ENCODE measurements around the gene CA5A.
A peak's percentile ranks its signal among the peaks of the same experiment; 100 is the strongest.
"Not testable (repeated sequence)": the region's sequence is repeated elsewhere in the genome, so short reads cannot be mapped to it uniquely, and the experiment has no call there.

The CA5A gene

DNA sequence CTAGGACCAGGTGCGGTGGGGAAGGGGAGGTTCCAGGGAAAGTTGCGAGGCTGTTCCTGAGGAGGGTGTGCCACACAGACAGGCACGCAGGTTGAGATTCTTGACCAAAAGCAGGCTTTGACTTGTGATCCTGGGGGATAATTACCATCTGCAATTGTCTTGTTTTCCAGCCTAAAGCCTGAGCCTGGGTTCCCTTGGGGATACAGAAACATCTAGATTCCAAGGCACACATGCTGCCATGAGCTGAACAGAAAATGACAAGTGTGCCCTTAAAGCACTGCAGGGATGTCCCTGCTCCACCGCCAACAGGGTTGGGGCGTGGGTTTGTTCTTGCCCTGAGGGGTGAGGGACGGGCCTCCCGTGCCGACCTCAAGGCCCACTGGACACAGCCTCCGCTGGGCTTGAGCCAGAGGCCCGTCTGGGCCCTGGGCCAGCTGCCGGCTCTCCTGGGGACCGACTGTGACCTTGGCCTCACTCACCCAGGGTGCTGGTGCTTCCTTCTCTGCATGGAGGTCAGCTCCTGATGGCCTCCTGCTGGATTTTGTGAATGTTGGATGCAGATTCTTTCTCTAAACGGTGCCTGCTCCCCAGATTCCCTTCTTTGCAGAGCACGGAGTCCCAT, 14.0 kb downstream of the CA5A start:
- no peak for DNase-seq (ENCODE audit: low spot score)

DNA sequence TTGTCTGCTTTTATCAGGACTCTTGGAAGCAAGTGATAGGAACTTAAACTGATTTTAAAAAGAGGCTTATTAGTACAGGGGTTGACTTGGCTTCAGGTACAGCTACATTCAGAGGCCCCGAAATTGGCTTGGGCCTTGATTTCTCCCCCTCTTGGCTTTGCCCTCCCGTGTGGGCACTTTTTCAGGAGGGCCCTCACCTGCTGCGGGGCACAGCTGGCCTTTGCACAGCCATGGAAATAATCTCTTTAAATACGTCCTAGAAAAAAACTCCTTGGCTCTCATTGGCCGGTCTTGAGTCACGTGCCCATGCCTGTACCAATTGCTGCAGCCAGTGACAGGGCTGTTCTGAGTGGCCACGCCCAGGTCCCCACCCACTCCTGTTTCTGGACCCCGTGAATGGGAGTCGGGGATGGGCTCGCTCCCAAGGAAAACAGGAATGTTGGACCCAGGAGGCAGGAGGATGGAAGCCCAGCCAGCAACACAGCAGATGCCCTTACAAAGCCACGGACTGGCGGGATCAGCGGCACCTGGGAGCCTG, 15.0 kb downstream of the CA5A start:
- no peak for DNase-seq (ENCODE audit: low spot score)

DNA sequence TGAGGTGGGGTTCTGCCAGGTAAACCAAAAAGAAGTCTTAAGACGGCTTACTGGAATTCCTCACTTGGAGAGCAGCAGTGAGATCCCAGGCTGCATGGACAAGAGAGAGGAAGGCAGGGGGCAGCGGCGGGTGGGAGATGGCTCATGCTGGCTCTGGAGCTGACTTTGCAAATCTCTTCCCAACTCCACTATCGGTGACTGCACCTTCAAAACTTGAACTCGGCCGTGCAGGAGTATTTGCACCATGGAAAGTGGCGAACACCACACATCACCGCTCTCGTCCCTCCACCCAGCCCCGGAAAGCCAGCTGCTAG, 16.7 kb downstream of the CA5A start:
- DNase-seq (ENCODE audit: low spot score): no peak

DNA sequence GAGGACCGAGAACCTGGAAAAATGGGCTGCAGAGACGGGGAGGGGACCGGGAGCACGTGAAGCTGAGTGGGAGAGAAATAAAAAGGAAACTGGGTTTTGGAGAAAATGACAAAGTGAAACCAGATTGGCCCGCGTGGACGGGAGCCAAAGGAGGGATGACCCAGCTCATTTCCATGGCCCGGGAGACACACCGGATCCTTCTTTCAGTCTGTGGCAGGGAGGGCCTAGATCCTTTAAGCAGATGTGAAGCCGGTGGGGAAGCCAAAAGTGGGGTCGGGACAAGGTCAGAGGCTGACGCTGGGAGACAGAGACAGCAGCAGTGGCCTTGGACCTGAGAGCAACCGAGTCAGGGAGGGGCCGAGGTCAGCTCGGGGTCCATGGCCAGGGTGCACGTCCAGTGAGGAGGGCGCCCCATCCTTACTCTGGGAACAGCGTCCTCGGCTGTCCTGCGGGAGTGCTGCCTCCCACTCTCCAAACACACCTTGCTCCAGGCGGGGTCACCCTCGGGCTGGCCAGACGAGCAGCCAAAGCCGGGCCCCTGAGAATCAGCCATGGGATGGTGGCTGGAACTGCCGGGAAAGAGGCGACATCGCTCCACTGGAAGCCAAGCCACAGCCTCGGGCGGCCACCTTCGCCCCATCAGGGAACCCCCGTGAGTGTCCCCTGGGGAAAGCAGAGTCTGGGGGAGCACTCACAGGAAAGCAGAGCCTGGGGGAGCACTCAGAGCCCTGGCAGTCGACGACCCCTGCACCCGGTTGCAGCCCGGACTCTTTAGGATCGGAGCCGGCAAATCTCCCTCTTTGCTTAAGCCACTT, 17.3 kb downstream of the CA5A start:
- DNase-seq (ENCODE audit: low spot score): no peak

DNA sequence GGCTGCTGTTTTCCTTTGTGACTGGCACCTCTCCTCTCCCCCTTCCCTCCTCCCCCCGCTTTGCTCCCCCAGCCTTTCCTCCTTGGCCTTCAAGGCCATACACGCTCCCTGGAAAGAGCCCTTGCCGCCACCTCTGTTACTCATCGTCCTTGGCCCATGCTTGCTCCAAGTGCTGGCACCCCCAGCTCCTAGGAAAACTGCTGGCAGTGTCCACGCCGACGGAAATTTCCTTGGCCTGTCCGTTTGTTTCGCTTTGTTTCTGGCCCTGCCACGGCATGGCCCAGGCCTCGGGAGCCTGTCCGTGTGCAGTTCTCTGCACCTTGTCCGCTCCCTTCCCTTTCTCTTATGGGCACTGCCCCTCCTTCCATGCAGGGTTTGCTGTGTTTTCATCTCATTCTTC, 18.0 kb downstream of the CA5A start:
- DNase-seq (ENCODE audit: low spot score): no peak

DNA sequence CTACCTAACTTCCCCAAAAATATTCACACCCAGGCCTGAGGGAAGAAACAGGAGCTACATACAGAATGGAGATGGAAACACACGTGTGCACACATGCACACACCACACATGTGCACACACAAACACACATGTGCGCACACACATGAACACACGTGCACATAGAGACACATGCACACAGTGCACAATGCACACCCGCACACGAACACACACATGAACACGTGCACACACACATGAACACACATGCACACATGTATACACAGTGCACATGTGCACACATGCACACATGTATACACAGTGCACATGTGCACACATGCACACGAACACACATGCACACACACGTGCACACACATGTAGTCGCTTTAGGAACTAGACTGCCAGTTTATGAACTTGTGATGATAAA, 18.8 kb downstream of the CA5A start:
- no peak for DNase-seq (ENCODE audit: low spot score)

DNA sequence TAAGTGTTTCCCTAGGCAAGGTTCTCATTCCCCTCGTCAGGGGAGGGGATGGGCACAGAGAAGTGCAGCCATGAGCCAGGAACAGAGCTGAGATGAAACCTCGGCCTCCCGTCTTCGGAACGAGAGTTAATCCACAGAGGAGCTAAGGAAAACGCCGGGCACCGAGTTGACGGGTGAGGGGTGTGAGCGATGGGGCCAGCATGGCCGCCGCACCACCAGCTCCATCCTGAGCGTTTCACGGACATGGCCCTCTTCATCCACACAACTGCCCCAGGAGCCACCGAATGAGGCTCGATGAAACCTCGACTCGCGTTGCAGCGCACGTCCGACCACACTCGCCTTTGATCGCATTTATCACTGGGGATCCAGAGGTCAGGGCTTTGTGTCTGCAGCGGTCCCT, 21.5 kb downstream of the CA5A start:
- no peak for DNase-seq (ENCODE audit: low spot score)

DNA sequence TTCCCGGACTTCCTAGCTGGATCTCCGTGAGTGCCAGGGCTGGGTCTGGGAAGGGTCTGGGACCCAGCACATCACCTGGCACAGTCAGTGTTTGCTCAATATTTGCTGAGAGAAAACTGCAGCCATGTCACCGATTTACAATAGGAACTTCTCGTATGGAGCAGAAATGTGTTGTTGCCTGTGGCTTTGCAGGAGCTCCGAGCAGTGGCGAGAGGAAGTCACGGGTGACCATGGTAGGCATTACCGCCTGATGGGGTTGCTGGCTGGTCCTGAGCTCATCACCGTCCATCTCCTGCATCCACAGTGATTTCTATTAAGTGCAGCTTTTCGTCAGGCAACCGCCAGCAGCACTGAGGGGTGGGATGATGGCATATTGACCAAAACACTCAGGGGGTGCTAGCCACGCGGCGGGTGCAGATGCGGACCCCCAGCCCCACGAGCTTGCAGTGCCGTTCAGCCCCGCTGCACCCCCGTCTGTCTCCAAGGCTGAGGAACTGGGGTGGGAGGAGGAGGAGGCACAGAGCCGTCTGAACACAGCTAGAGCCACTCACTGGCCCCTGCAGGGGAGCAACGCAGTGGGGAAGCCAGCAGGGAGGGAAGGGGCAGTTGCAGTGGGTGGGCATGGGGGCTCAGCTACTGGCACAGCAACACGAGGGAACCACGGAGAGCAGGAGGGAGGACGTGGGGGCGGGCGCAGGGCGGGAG, 22.2 kb downstream of the CA5A start:
- DNase-seq (ENCODE audit: low spot score): not testable (repeated sequence)

DNA sequence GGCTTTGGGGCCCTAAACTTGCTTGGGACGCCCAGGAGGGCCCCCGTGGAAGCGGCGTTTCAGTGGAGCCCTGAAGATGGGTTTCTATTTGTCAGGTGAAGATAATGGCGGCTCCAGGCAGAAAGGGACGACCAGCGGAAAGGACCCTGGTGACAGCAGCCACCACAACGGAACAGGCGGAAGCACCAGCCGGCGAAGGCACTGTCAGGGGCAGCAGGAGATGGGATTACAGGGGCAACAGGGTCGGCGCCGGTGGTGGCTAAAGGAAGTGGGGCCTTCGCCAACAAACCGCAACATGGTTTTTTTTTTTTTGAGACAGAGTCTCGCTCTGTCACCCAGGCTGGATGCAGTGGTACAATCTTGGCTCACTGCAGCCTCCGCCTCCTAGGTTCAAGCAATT, 23.6 kb downstream of the CA5A start:
- DNase-seq (ENCODE audit: low spot score): not testable (repeated sequence)

DNA sequence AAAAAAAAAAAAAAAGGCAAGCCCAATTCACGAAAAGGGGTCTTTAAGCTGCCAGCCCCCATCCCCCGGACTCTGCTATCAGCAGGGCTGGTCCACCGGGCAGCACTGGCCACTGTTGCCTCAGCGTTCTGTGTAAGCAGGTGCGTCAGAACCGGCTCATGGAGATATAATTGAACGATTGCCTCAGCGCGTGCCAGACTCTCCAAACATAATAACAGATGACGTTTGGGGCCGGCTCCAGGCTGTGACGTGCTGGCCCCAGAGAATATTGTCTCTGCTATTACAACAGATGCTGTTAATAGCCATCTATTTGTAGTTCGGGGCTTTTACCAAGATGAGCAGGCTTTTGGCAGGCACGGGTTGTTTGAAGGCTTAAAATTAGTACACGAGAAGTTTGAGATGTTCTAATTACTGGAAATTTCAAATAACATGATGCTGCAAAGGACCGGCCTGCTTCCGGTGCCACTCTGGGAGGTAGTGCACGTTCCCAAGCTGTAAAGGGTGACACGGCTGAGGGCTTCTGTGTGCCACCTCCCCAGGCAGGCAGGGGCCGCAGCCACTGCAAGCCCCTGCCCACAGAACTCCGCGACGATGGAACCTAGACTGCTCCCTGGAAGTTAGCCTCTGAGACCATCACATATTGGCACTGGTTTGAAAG, 25.1 kb downstream of the CA5A start:
- DNase-seq (ENCODE audit: low spot score): peak; percentile 72

DNA sequence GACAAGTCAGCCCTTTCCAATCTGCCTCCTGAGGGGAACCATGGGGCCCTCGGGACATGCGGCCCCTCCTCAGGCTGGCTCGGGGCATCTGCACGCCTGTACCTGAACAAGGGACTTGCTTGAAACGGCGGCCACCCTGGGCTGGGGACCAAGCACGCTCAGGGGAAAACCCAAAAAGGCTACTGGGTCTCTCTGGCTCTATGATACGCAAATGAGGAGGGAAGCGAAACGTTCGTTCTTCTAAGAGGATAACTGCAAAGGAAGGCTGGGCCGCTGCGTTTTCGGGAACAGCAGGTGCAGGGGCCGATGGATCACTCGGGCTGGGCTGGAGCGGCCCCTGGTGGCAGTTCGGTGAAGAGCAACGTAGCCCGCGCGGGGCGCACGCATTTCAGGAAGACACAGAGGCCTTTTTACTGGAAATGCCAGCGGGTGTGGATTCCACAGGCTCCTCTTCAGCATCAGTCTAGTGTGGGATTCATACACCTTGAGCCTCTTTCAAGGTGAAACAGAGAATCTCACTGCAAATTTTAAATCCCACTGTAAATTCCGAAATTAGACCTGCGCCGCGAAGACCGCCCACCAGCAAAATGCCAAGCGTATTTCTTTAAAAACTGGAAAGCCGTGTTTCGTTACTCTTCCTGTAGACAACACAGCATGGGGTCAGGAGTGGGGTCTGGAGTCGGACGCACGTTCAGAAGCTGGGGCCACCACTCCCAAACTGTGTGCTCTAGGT, 27.0 kb downstream of the CA5A start:
- peak; percentile 84 for DNase-seq (ENCODE audit: low spot score)

DNA sequence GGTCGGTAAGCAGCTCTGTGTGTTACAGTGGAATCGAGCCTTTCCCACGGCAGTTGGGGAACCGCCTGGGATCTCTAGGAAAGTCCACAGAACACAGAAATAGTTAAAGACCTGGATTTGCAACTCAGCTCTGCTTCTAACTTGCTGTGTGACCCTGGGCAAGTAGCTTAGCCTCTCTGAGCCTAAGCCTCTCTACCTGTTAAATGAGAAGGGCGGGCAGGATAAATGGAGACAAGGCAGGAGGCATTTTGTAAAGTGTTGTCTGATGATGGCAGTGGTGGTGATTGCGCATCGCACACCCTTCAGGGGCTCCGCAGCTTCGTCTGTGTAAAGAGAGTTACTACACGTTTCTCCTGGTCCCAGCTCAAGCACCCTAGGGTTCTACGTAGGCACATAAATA, 28.2 kb downstream of the CA5A start:
- DNase-seq (ENCODE audit: low spot score): not testable (repeated sequence)

DNA sequence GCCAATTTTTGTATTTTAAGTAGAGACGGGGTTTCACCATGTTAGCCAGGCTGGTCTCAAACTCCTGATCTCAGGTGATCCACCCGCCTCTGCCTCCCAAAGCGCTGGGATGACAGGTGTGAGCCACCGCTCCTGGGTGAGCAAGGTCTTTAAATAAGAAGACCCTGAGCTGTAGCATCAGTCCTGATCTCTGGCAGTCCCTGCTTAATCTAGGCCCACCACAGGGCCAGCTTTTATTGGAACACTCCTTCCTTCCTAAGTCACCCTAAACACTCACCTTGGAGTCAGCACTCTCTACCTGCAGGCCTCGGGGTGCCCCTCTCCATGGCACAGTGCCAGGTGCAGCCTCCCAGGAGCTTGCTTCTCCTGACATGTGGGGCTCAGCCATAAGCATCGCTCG, 30.8 kb downstream of the CA5A start:
- not testable (repeated sequence) for DNase-seq (ENCODE audit: low spot score)

DNA sequence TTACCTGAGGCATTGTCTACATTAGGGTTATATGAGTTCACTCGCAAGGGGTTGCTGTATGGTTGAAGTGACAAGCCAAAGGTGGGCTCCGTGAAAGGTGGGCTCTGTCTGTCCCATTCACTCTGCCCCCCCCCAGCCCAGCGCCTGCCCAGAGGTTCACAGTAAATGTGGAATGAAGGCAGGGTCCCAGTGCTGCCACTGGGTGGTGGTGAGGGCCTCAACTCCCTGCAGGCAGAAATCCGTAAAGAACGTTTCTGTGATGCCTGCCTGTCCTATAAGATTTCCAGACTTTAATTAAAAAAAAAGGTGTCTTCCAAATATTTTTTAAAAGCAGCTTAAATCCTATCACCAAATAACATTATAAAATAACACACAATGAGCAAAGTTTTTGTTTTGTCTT, 31.4 kb downstream of the CA5A start:
- not testable (repeated sequence) for DNase-seq (ENCODE audit: low spot score)

DNA sequence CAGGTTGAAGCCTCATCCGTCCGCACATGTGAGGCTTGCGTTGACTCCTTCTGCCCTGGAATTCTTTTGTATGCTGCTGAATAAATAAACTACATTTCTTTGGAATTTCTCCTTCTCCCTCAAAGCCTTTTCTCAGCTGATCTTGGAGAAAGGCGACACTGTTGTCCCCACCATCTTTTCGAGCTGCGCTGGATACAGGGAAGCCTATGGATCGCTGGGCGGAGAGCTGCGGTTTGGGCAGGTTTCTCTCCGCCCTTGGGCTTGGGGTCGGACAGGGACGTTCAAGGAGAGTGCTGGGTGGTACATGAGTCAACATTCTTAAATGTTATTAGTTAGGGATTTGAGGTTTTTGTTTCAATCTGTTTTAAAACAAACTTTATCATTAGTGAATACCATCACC, 35.8 kb downstream of the CA5A start:
- not testable (repeated sequence) for DNase-seq (ENCODE audit: low spot score)

DNA sequence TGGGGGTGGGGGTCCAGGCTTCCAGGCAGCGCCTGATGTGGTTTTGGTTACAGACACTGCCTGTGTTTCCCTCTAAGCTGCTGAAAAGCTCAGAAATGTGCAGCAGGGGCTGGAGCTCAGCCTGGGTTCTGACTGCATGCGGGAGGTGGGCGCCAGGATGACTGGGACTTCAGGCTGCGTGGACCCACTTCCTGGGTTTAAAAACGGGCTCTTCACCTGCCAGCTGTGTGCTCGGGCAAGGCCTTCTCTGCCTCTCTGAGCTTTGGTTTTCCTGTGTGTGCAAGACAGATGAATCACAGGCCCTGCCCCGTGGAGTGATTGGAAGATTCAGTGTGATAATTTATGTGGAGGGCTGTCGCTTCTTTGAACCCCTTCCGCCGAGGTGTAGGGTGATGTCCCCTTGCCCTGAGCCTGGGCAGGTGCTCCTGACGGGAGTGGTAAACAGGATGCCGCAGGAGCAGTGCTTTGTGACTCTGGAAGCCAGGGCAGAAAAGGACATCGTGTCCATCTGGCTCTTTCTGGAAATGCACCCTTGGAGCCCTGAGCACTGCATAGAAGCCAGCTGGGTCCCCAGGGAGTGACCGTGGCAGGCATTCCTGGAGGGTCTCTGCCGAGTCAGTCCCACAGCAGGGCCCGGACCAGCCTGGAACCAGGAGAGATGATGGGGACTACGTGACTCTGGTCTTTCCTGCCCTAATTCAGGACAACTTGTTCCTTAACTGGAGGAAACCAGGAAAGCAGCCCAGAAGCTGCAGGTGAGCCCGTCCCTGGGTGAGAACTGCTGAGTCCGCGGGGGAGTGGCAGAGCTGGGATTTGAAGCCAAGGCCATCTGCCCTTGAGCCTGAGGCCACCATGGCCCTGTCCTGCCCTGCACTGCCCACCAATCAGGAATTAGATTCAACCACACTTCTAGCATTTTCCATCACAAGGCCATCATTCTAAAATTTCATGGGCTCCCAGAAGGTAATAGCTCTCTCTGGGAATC, 38.5 kb downstream of the CA5A start:
- no peak for DNase-seq (ENCODE audit: low spot score)

DNA sequence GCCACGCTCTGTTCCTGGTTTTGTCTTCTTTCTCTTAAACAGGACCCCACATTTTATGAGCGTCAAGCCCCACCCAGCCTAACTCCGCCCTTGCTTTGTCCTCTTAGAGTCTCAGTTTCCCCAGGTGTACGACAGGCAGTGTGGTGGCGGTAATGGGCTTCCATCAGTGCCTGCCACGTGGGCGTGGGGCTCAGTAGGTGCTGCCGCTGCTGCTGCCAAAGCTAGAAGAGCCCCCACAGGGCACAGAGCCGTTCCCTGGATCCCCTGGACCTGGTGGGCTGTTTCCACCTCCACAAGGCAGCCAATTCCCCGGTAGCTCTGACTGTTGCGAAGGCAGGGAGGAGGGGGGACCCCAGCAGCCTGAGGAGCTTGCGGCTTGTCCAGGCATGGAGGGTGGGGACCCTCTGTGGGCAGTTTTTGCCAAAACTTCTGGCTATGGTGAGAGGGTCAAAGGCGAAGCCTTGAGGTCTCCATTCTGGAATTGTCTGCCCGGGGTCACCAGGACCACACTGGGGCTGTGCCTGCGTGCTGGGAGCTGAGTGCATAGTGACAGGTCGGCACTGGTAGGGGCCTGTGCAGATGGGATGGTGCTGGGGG, 39.3 kb downstream of the CA5A start:
- not testable (repeated sequence) for DNase-seq (ENCODE audit: low spot score)

DNA sequence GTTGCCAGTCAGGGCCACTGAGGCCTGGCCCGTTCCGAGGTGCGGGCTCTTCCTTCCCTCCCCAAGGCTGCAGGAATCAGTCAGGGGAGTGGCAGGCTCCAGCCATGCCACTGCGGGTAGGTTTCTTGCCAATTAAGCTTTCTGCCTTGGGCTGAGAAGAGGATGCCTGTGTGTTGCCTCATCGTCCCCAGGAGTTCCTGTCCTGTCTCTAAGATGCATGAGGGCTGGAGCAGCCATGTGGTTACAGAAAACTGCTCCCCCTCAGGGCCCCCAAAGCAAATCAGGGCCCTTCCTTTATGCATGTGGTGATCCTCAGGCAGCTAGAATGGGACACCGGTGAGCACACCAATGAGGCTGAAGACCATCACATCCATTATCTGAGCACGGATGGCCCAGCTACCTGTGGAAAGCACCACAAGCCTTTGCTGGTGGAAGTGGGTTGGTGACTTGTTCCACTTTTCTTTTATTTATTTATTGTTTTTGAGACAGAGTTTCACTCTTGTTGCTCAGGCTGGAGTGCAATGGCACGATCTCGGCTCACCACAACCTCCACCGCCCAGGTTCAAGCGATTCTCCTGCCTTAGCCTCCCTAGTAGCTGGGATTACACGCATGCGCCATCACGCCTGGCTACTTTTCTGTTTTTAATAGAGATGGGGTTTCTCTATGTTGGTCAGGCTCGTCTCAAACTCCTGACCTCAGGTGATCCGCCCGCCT, 40.0 kb downstream of the CA5A start:
- not testable (repeated sequence) for DNase-seq (ENCODE audit: low spot score)

DNA sequence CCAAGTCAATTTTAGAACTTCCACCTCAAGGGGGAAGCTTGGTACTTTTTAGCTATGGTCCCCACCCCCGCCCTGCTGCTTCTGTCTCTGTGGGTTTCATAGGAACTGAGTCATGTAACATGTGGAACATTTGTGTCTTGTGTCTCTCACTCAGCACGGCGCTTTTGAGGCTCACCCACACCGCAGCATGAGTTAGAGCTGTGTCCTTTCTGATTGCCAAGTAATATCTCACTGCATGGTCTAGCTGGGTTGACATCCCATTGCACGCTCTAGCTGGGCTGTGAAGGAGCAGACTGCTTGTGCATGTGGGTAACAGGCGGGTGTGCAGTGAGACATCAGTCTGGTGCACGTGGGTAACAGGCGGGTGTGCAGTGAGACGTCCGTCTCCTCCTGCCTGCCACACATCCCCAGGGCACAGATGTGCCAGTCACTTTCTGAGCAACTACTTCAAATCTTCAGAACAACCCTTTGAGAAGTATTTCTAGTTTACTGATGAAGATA, 40.6 kb downstream of the CA5A start:
- no peak for DNase-seq (ENCODE audit: low spot score)

All from D341Med (cell line).